Heart left ventricle (tissue), 16 donors: Measurements from ENCODE around the gene C1orf116. TPM values are rescaled to one million over a fixed set of nuclear protein-coding genes. Genes with fewer than 3 reads are reported as not detected.

Experiments
- ATAC-seq, 4 donors: fragments of 200-7000 bp; cut with Tn5 transposase; one replicate each; pipeline ENCODE4 v1.9.1; 2020 to 2022; ENCODE audit warnings: moderate library complexity in 4 of 4, mild to moderate bottlenecking in 3 of 4, moderate number of reproducible peaks in 1 of 4
- DNase-seq, 5 donors: peaks; one replicate each; pipeline ENCODE4 v3.0.0-alpha.2; 2020
- H3K27ac ChIP-seq, 12 donors: fragments of 200-600 bp; sonication (generic) in 4 of 12; one replicate each; pipeline versions ENCODE4 v1.5.0 to v1.8.0; 2016 to 2022; ENCODE audit warnings: mild to moderate bottlenecking in 2 of 12
- H3K27me3 ChIP-seq, 9 donors: fragments of 200-600 bp; sonication (generic) in 2 of 9; one replicate each; pipeline versions ENCODE4 v1.5.1 to v1.8.0; 2016 to 2022; ENCODE audit warnings: mild to moderate bottlenecking in 3 of 9
- H3K36me3 ChIP-seq, 9 donors: fragments of 200-600 bp; sonication (generic) in 2 of 9; one replicate each; pipeline versions ENCODE4 v1.5.0 to v1.8.0; 2018 to 2022; ENCODE audit warnings: mild to moderate bottlenecking in 2 of 9
- H3K4me1 ChIP-seq, 12 donors: fragments of 200-600 bp; sonication (generic) in 4 of 12; one replicate each; pipeline versions ENCODE4 v1.5.0 to v1.8.0; 2016 to 2022; ENCODE audit warnings: mild to moderate bottlenecking in 3 of 12
- H3K4me3 ChIP-seq, 12 donors: fragments of 200-600 bp; sonication (generic) in 4 of 12; one replicate each; pipeline versions ENCODE4 v1.5.0 to v1.8.0; 2017 to 2022; ENCODE audit warnings: mild to moderate bottlenecking in 9 of 12, moderate library complexity in 4 of 12
- H3K9me3 ChIP-seq, 12 donors: fragments of 200-600 bp; sonication (generic) in 4 of 12; one replicate each; pipeline versions ENCODE4 v1.5.0 to v1.8.0; 2016 to 2022; ENCODE audit warnings: mild to moderate bottlenecking in 1 of 12
- POLR2A ChIP-seq, 2 donors: fragments of 450-650 bp; IDR thresholded peaks; one replicate each; pipeline ENCODE4 v1.6.1; 2017; ENCODE audit warnings: antibody characterized with exemption in 2 of 2, mild to moderate bottlenecking in 2 of 2, moderate library complexity in 2 of 2
- WGBS, 4 donors: extraction: QIAGEN DNeasy Blood & Tissue Kit in 2 of 4; methylation state at CpG; one replicate each; pipeline versions ENCODE4 v1.1.5 to v1.1.7; 2013 to 2018; 5-methylcytosine and 5-hydroxymethylcytosine counted together
- intact Hi-C, 10 donors: fragments of 100-400 bp; cut with DNase I; formaldehyde crosslinking; loops; one replicate each; pipeline versions ENCODE4 v1.11.1 to v1.14.2; 2022
- polyA plus RNA-seq, 2 donors: library from polyadenylated mRNA; stranded (reverse); fragments of 200-250 nt; gene quantifications; one replicate each; pipeline ENCODE4 v1.2.3, GENCODE V29; 2013
- total RNA-seq, 9 donors: library from RNA; depleted of rRNA in 2 of 9; stranded (reverse); fragments of >200 nt in 2 of 9; fragmentation: NEBNext Ultra II Directional in 3 of 9; extraction: Animal tissue kit (Norgen Biotek cat#: 25700) in 3 of 9; gene quantifications; one replicate each; pipeline versions ENCODE4 v1.1.0 to v1.2.4, GENCODE V29; 2016 to 2023
- TF ChIP-seq, protein P1 (sequence below), 12 donors: fragments of 200-600 bp; sonication (generic) in 4 of 12; IDR thresholded peaks; one replicate each; pipeline versions ENCODE4 v1.5.0 to v1.8.0; 2018 to 2022; ENCODE audit warnings: antibody characterized with exemption in 12 of 12, mild to moderate bottlenecking in 5 of 12
- donor health status: ischemic (EF 13 %, LVEDD 7.1; RV severe dilation, severe dysfunction).
- donor health status: healthy with polysubstance abuse.
- donor health status: DM: no; HTN: yes; CAD: no.
- donor health status: DM: no; HTN: no; CAD: no.
- donor health status: ischemic (EF 25% LVEDD 6.9; RV normal size, moderate dysfunction).
- donor health status: ischemic (EF 25% LVEDD 5.7; RV mildly dilated, moderate dysfunction).
- donor health status: healthy.
- donor health status: DM: yes; HTN: yes; CAD: no.
- donor health status: ischemic (EF 35%, LVEDD 5.7; RV mildly dilated, moderate dysfunction).
- donor health status: nonischemic (EF 11% LVEDD 7.7; RV severe dilation, severe dysfunction).
- donor health status: DM: yes; HTN: yes; CAD: no.
- donor health status: PGD.
- donor health status: ischemic (EF 29% LVEDD 5.4; RV normal size, mild dysfunction).
- donor health status: nonischemic (EF 23%, LVEDD 6.1; RV moderate dilation, normal function).

C1orf116 gene
- total and polyA plus RNA-seq, 11 donors = 0.08 to 3.3 (median 0.60) TPM

DNA sequence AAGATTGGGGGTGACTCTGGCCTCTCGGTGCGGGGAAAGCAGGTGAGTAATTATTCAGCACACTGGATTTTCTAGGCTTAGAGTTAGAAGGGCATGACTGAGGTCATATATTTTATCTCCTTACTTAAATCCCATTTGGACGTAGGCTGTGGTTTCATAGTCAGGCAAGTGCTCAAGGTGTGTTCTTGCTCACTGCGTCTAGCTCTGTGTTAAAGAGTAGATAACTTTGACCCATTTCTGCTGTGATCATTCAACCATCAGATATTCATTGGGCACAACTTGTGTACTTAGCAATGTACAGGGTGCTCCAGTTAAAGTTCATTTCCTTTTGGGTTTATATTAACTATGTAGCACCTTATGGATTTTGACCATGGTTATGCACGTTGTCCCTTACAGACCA, 35.1 kb upstream of the C1orf116 start:
- intact Hi-C loops = no loop called here
- H3K4me3 ChIP-seq = peak overlapping the region in 3 of 12 donors; percentile 43 to 56 (median 44)
- ATAC-seq = no peak
- peaks cover 0 to 60% (median 8%) of the 10 kb centered on the region in 12 donors for H3K4me1 ChIP-seq
- no peak for TF ChIP-seq POLR2A (IDR thresholded peaks at IDR 0.05)
- TF ChIP-seq, protein P1, sequence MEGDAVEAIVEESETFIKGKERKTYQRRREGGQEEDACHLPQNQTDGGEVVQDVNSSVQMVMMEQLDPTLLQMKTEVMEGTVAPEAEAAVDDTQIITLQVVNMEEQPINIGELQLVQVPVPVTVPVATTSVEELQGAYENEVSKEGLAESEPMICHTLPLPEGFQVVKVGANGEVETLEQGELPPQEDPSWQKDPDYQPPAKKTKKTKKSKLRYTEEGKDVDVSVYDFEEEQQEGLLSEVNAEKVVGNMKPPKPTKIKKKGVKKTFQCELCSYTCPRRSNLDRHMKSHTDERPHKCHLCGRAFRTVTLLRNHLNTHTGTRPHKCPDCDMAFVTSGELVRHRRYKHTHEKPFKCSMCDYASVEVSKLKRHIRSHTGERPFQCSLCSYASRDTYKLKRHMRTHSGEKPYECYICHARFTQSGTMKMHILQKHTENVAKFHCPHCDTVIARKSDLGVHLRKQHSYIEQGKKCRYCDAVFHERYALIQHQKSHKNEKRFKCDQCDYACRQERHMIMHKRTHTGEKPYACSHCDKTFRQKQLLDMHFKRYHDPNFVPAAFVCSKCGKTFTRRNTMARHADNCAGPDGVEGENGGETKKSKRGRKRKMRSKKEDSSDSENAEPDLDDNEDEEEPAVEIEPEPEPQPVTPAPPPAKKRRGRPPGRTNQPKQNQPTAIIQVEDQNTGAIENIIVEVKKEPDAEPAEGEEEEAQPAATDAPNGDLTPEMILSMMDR (IDR thresholded peaks at IDR 0.05) = no peak
- H3K36me3 ChIP-seq = peaks cover 0 to 95% (median 86%) of the 10 kb centered on the region in 9 donors
- H3K27me3 ChIP-seq = no peaks in the 10 kb centered on the region
- 68 to 78% (median 77%) methylated on average over 5 of the region's 5 CpGs for WGBS, 4 donors
- no peaks in the 10 kb centered on the region for H3K9me3 ChIP-seq
- peak overlapping the region in 7 of 12 donors; percentile 3 to 85 (median 34) for H3K27ac ChIP-seq
- DNase-seq = no peak

DNA sequence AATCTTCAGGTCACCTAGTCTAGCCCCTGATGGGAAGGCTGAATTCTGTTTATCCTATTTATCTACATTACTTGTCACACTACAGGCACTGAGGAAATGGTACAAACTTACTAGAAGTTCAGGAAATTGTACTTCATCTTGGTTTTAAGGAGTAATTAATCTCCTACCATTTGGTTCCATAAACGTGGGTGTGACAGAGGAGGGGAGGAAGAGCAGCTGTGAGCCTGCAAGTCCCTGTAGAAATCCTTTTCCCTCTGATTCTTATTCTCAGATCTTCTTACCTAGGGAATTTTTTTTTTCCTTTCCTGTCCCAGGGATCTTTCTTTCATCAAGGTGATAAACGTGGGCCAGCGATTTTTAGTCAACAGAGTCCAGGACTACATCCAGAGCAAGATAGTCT, 34.6 kb upstream of the C1orf116 start:
- H3K27me3 ChIP-seq = no peaks in the 10 kb centered on the region
- peaks cover 0 to 56% (median 8%) of the 10 kb centered on the region in 12 donors for H3K4me1 ChIP-seq
- H3K4me3 ChIP-seq = peak overlapping the region in 4 of 12 donors; percentile 40 to 56 (median 44)
- no peak for TF ChIP-seq POLR2A (IDR thresholded peaks at IDR 0.05)
- TF ChIP-seq, protein P1 (IDR thresholded peaks at IDR 0.05) = no peak
- peaks cover 0 to 95% (median 86%) of the 10 kb centered on the region in 9 donors for H3K36me3 ChIP-seq
- intact Hi-C loops = no loop called here
- no peaks in the 10 kb centered on the region for H3K9me3 ChIP-seq
- no peak for ATAC-seq
- WGBS, 4 donors = 51 to 60% (median 55%) methylated on average over 3 of the region's 3 CpGs
- no peak for DNase-seq
- peak overlapping the region in 7 of 12 donors; percentile 3 to 85 (median 34) for H3K27ac ChIP-seq

DNA sequence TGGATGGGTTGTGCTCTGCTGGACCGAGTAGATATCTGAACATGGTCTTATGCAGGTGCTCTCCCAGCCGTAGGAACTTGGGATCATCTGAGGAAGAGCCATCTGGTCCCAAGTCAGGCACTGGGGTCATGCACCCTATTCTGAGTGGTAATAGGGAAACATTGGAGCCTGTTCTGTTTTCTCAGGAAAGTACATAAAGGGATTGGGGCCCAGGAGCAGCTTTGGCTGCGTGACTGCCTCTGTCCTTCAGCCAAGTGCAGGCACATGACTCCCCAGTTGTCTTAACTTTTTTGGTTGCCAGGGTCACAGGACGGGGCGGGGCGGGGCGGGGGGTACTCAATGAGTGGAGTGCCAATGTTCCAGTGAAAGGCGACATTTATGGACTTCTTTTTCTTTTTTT, 32.0 kb upstream of the C1orf116 start:
- intact Hi-C loops = no loop called here
- Histone ChIP-seq H3K27ac (peak overlapping the region in 10 of 12 donors; percentile 37 to 85 (median 70)), H3K4me1 (peaks cover 0 to 41% (median 11%) of the 10 kb centered on the region in 12 donors), H3K9me3 (no peaks in the 10 kb centered on the region), H3K4me3 (peak overlapping the region in 5 of 12 donors; percentile 30 to 56 (median 43)), H3K27me3 (no peaks in the 10 kb centered on the region), H3K36me3 (peaks cover 0 to 93% (median 79%) of the 10 kb centered on the region in 9 donors)
- ATAC-seq (peak; percentile 69 to 88 (median 77)), DNase-seq (peak in 4 of 5 donors; percentile 47 to 56 (median 53))
- WGBS, 4 donors = 44 to 79% (median 53%) methylated on average over 7 to 8 of the region's 8 CpGs
- TF ChIP-seq, protein P1 (IDR thresholded peaks at IDR 0.05) = no peak
- TF ChIP-seq POLR2A (IDR thresholded peaks at IDR 0.05) = no peak

DNA sequence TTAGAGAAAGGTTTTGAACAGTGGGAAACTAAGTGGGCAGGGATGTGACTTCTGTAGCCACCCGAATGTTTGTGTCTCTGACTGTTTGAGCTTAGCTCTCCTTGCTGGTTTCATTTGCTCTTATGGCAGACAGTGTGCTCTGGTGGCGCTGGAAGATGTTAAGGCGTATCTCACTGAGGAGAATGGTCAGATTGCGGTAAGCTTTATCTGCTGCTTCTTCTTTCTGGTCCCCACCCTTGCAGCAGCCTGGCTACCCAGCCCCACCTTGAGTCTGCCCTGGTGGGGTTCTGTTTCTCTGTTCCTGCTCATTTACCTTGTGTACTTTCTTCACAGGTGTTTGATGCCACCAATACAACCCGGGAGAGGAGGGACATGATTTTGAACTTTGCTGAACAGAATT, 30.5 kb upstream of the C1orf116 start:
- intact Hi-C loops = no loop called here
- H3K27ac ChIP-seq = peak overlapping the region in 6 of 12 donors; percentile 3 to 42 (median 26)
- ATAC-seq (no peak), DNase-seq (no peak)
- H3K36me3 ChIP-seq = peaks cover 0 to 80% (median 64%) of the 10 kb centered on the region in 9 donors
- H3K9me3 ChIP-seq = no peaks in the 10 kb centered on the region
- WGBS, 4 donors = 88 to 98% (median 95%) methylated on average over 5 of the region's 5 CpGs
- TF ChIP-seq POLR2A (IDR thresholded peaks at IDR 0.05) = no peak
- H3K4me3 ChIP-seq = no peak overlapping the region
- no peaks in the 10 kb centered on the region for H3K27me3 ChIP-seq
- H3K4me1 ChIP-seq = peaks cover 0 to 42% (median 13%) of the 10 kb centered on the region in 12 donors

DNA sequence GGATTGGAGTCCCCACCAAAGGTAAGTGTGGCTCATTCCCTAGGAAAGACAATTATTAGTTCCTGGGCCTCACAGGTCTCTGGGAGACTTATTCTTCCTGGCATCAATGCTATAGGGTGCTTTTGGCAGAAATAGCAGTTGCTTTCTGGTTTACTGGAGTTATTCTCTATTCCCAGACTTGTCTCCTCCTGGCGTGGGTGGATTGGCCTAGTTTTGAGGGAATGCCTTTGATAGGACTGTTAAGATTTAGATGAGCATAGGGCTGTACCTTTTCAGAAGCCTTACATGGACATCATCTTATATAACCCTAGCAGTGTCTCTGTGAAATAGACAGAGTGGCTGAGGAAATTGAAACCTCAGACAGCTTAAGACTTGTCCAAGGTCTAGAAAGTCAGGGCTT, 29.5 kb upstream of the C1orf116 start:
- WGBS, 4 donors = 91 to 98% (median 93%) methylated on average over 1 of the region's 1 CpG
- Histone ChIP-seq H3K4me1 (peaks cover 0 to 51% (median 14%) of the 10 kb centered on the region in 12 donors), H3K4me3 (no peak overlapping the region), H3K36me3 (peaks cover 0 to 74% (median 54%) of the 10 kb centered on the region in 9 donors), H3K27me3 (no peaks in the 10 kb centered on the region), H3K27ac (peak overlapping the region in 4 of 12 donors; percentile 14 to 42 (median 25)), H3K9me3 (no peaks in the 10 kb centered on the region)
- intact Hi-C loops = no loop called here
- TF ChIP-seq, protein P1 (IDR thresholded peaks at IDR 0.05) = no peak
- TF ChIP-seq POLR2A (IDR thresholded peaks at IDR 0.05) = no peak
- ATAC-seq (no peak), DNase-seq (no peak)
